CD14-positive monocyte (primary cell): ENCODE data around the gene SERPINA9. TPM values are rescaled to one million over a fixed set of nuclear protein-coding genes. Genes with fewer than 3 reads are reported as not detected.

Experiments
- DNase-seq, 3 donors: peaks; one replicate each; pipeline ENCODE4 v3.0.0-alpha.2; 2011 to 2022
- H2AFZ ChIP-seq: 2 replicates; pipeline ENCODE4 v1.6.0; 2012; ENCODE audit warnings: mild to moderate bottlenecking, low read depth, low read length, inconsistent platforms; ENCODE audit not compliant: insufficient read depth, poor library complexity, severe bottlenecking
- H3K27ac ChIP-seq, 2 donors: 1 replicate in 1 of 2; 2 replicates in 1 of 2; pipeline ENCODE4 v1.5.1; 2012 to 2013; ENCODE audit warnings: low read length in 2 of 2, control low read depth in 1 of 2, inconsistent platforms in 1 of 2, low read depth in 1 of 2, mild to moderate bottlenecking in 1 of 2
- H3K27me3 ChIP-seq, 2 donors: one replicate each; pipeline versions ENCODE4 v1.6.0 to v1.6.1; 2011 to 2013; ENCODE audit warnings: low read length in 2 of 2; ENCODE audit not compliant: control insufficient read depth in 2 of 2, insufficient read depth in 2 of 2
- H3K36me3 ChIP-seq, 2 donors: replicated peaks in 1 of 2; 1 replicate in 1 of 2; 2 replicates in 1 of 2; pipeline versions ENCODE4 v1.5.1 to v1.6.1; 2012 to 2013; ENCODE audit warnings: low read length in 2 of 2, control low read depth in 1 of 2, inconsistent platforms in 1 of 2, mild to moderate bottlenecking in 1 of 2; ENCODE audit not compliant: insufficient read depth in 2 of 2, control insufficient read depth in 1 of 2
- H3K4me1 ChIP-seq, 2 donors: 1 replicate in 1 of 2; 2 replicates in 1 of 2; pipeline versions ENCODE4 v1.5.1 to v1.6.1; 2012 to 2013; ENCODE audit warnings: low read length in 2 of 2, control low read depth in 1 of 2, inconsistent platforms in 1 of 2, mild to moderate bottlenecking in 1 of 2, moderate library complexity in 1 of 2; ENCODE audit not compliant: insufficient read depth in 2 of 2, control insufficient read depth in 1 of 2
- H3K4me2 ChIP-seq: replicated peaks from 2 replicates; pipeline ENCODE3; 2012; ENCODE audit warnings: low read length, moderate library complexity, mild to moderate bottlenecking; ENCODE audit not compliant: poor library complexity, severe bottlenecking; ENCODE audit errors: extremely low read depth
- H3K4me3 ChIP-seq, 3 experiments: fragments of 200-600 bp in 1 of 3; sonication (generic) in 1 of 3; replicated peaks in 1 of 3; 1 replicate in 2 of 3; 2 replicates in 1 of 3; pipeline ENCODE4 v1.5.1; 2011 to 2013; ENCODE audit warnings: low read length in 3 of 3, mild to moderate bottlenecking in 3 of 3, control low read depth in 2 of 3, low read depth in 2 of 3, inconsistent platforms in 1 of 3, moderate library complexity in 1 of 3
- H3K79me2 ChIP-seq: 2 replicates; pipeline ENCODE4 v1.6.0; 2012; ENCODE audit warnings: mild to moderate bottlenecking, control low read depth, inconsistent platforms, low read length, moderate library complexity; ENCODE audit not compliant: insufficient read depth
- H3K9ac ChIP-seq: 2 replicates; pipeline ENCODE4 v1.6.0; 2017; ENCODE audit warnings: low read length, mild to moderate bottlenecking; ENCODE audit not compliant: insufficient read depth, poor library complexity, severe bottlenecking
- H3K9me3 ChIP-seq, 2 donors: replicated peaks in 1 of 2; 1 replicate in 1 of 2; 2 replicates in 1 of 2; pipeline versions ENCODE4 v1.5.1 to v1.6.1; 2012 to 2013; ENCODE audit warnings: low read length in 2 of 2, control low read depth in 1 of 2; ENCODE audit not compliant: control insufficient read depth in 1 of 2, insufficient read depth in 1 of 2
- H4K20me1 ChIP-seq: 2 replicates; pipeline ENCODE4 v1.6.0; 2012; ENCODE audit warnings: mild to moderate bottlenecking, low read length, control low read depth, moderate library complexity; ENCODE audit not compliant: insufficient read depth
- H3K27ac Mint-ChIP-seq, 7 donors: one replicate each; pipeline ENCODE4 v1.8.0; 2020; ENCODE audit warnings: mild to moderate bottlenecking in 7 of 7, mixed read lengths in 7 of 7, moderate library complexity in 6 of 7, inconsistent platforms in 2 of 7
- H3K27me3 Mint-ChIP-seq, 3 donors: one replicate each; pipeline ENCODE4 v1.8.0; 2021 to 2022; ENCODE audit warnings: low read depth in 3 of 3, mild to moderate bottlenecking in 3 of 3, mixed read lengths in 3 of 3, moderate library complexity in 3 of 3, inconsistent platforms in 1 of 3
- H3K36me3 Mint-ChIP-seq, 2 donors: one replicate each; pipeline ENCODE4 v1.8.0; 2020; ENCODE audit warnings: mixed read lengths in 2 of 2, inconsistent platforms in 1 of 2, mild to moderate bottlenecking in 1 of 2
- H3K4me1 Mint-ChIP-seq: one replicate; pipeline ENCODE4 v1.8.0; 2020; ENCODE audit warnings: mild to moderate bottlenecking, mixed read lengths
- H3K4me3 Mint-ChIP-seq, 2 donors: one replicate each; pipeline ENCODE4 v1.8.0; 2020; ENCODE audit warnings: mild to moderate bottlenecking in 2 of 2, mixed read lengths in 2 of 2, moderate library complexity in 1 of 2
- H3K9me3 Mint-ChIP-seq, 7 donors: one replicate each; pipeline ENCODE4 v1.8.0; 2020 to 2022; ENCODE audit warnings: mixed read lengths in 7 of 7, mild to moderate bottlenecking in 6 of 7, moderate library complexity in 6 of 7, inconsistent platforms in 2 of 7
- WGBS: methylation state at CpG from one replicate; pipeline ENCODE4 v1.1.5; 2013; ENCODE audit warnings: missing lambda C conversion rate; ENCODE audit not compliant: insufficient coverage; 5-methylcytosine and 5-hydroxymethylcytosine counted together
- intact Hi-C, 2 donors: fragments of 100-400 bp; cut with micrococcal nuclease; formaldehyde crosslinking; loops; one replicate each; pipeline versions ENCODE4 v1.15.0 to v1.15.1; 2023
- polyA plus RNA-seq, 3 donors: library from polyadenylated mRNA; depleted of rRNA in 1 of 3; unstranded in 2 of 3; stranded (reverse) in 1 of 3; fragments of 300-500 nt in 2 of 3; fragments of >200 nt in 1 of 3; fragmentation: Illumina TruSeq in 2 of 3; gene quantifications; 1 replicate in 2 of 3; 2 replicates in 1 of 3; pipeline ENCODE4 v1.2.3, GENCODE V29; 2012 to 2021
- TF ChIP-seq, protein P1 (sequence below): fragments of 200-600 bp; IDR thresholded peaks from one replicate; pipeline ENCODE4 v1.8.0; 2022; ENCODE audit warnings: antibody characterized with exemption, mild to moderate bottlenecking

The SERPINA9 gene
- polyA plus RNA-seq, 3 donors, result not detected

DNA sequence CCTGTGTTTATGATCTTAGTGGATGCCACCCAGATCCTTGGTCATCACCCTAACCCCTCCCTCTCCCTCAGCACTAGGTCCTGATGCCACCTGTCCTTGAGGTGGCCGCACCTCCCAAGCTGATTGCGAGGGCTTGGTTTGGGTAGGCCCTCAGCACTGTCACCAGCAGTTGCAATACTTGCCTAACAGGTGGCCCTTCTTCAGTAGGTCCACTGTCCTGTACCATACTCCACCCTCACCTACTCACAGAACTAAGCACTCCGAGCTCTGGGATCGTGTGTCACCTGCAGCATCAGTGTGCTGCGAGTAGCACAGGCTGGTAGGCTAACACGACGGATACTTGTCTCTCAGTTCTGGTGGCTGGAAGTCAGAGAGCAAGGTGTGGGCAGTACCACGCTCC is 47.3 kb upstream of the SERPINA9 start:
- peaks cover 3 to 12% (median 7%) of the 10 kb centered on the region in 3 donors for H3K27me3 Mint-ChIP-seq
- no peak for DNase-seq
- no peak overlapping the region for H3K4me2 ChIP-seq
- TF ChIP-seq, protein P1, sequence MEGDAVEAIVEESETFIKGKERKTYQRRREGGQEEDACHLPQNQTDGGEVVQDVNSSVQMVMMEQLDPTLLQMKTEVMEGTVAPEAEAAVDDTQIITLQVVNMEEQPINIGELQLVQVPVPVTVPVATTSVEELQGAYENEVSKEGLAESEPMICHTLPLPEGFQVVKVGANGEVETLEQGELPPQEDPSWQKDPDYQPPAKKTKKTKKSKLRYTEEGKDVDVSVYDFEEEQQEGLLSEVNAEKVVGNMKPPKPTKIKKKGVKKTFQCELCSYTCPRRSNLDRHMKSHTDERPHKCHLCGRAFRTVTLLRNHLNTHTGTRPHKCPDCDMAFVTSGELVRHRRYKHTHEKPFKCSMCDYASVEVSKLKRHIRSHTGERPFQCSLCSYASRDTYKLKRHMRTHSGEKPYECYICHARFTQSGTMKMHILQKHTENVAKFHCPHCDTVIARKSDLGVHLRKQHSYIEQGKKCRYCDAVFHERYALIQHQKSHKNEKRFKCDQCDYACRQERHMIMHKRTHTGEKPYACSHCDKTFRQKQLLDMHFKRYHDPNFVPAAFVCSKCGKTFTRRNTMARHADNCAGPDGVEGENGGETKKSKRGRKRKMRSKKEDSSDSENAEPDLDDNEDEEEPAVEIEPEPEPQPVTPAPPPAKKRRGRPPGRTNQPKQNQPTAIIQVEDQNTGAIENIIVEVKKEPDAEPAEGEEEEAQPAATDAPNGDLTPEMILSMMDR, result no peak
- no peaks in the 10 kb centered on the region for H3K9me3 ChIP-seq
- H2AFZ ChIP-seq, result no peak overlapping the region
- H4K20me1 ChIP-seq, result no peaks in the 10 kb centered on the region
- H3K4me3 ChIP-seq, result no peak overlapping the region
- H3K9ac ChIP-seq, result no peak overlapping the region
- intact Hi-C loops, result no loop called here
- no peaks in the 10 kb centered on the region for H3K36me3 Mint-ChIP-seq
- 97% methylated on average over 8 of the region's 8 CpGs for WGBS
- H3K27ac ChIP-seq, result no peak overlapping the region
- no peaks in the 10 kb centered on the region for H3K36me3 ChIP-seq
- no peaks in the 10 kb centered on the region for H3K79me2 ChIP-seq
- no peak overlapping the region for H3K27ac Mint-ChIP-seq
- no peaks in the 10 kb centered on the region for H3K4me1 ChIP-seq
- H3K4me1 Mint-ChIP-seq, result peaks cover 2% of the 10 kb centered on the region
- H3K4me3 Mint-ChIP-seq, result no peak overlapping the region
- H3K27me3 ChIP-seq, result no peaks in the 10 kb centered on the region
- H3K9me3 Mint-ChIP-seq, result peaks cover 6 to 16% (median 11%) of the 10 kb centered on the region in 7 donors

DNA sequence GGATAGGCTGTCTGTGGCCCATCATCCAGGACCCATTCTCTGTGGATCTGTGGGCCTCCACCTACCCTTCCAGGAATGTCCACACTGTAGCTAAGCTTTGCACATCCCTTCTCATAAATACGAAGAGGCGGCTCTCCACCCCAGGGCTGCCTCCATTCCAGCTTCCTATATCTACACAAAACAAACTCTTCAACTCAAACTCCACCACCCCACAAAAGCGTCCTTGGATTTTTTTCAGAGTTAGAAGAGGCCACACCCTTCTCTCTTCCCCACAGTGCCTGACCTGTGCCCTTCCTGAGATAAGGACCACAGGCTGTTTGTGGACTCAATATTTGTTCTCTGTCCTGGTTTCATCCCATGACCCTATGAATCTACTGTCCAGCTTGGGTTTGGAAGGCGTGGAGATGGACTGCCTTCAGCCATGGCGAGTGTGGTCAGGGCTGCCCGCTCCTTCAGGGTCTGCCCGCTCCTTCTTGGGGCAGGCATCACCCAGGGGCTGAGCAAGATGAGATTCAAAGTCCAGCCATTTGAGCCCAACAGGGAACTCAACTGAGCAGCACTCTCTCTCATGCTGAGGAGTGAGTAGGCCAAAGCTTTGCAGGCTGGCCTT is 46.2 kb upstream of the SERPINA9 start:
- Histone ChIP-seq H3K36me3 (no peaks in the 10 kb centered on the region), H2AFZ (no peak overlapping the region), H3K4me3 (no peak overlapping the region), H3K4me2 (no peak overlapping the region), H4K20me1 (no peaks in the 10 kb centered on the region), H3K4me1 (no peaks in the 10 kb centered on the region), H3K27me3 (no peaks in the 10 kb centered on the region), H3K9ac (no peak overlapping the region), H3K9me3 (no peaks in the 10 kb centered on the region), H3K79me2 (no peaks in the 10 kb centered on the region), H3K27ac (no peak overlapping the region)
- H3K27ac Mint-ChIP-seq, result no peak overlapping the region
- WGBS, result 89% methylated on average over 7 of the region's 7 CpGs
- no peak overlapping the region for H3K4me3 Mint-ChIP-seq
- intact Hi-C loops, result no loop called here
- H3K36me3 Mint-ChIP-seq, result no peaks in the 10 kb centered on the region
- H3K4me1 Mint-ChIP-seq, result peaks cover 2% of the 10 kb centered on the region
- H3K9me3 Mint-ChIP-seq, result peaks cover 5 to 16% (median 11%) of the 10 kb centered on the region in 7 donors
- TF ChIP-seq, protein P1, result no peak
- H3K27me3 Mint-ChIP-seq, result peaks cover 2 to 12% (median 7%) of the 10 kb centered on the region in 3 donors
- no peak for DNase-seq
